C4-2B (cell line): ENCODE measurements around the gene TOMM20.

Experiments
- ZFX ChIP-seq: fragments of 450-650 bp; IDR thresholded peaks from 2 replicates; pipeline ENCODE4 v1.6.1; 2017
- TF ChIP-seq, protein P1 (sequence below): fragments of 450-650 bp; conservative IDR thresholded peaks from 2 replicates; pipeline ENCODE4 v1.5.1; 2017; ENCODE audit warnings: mild to moderate bottlenecking

- TF ChIP-seq, protein P1, sequence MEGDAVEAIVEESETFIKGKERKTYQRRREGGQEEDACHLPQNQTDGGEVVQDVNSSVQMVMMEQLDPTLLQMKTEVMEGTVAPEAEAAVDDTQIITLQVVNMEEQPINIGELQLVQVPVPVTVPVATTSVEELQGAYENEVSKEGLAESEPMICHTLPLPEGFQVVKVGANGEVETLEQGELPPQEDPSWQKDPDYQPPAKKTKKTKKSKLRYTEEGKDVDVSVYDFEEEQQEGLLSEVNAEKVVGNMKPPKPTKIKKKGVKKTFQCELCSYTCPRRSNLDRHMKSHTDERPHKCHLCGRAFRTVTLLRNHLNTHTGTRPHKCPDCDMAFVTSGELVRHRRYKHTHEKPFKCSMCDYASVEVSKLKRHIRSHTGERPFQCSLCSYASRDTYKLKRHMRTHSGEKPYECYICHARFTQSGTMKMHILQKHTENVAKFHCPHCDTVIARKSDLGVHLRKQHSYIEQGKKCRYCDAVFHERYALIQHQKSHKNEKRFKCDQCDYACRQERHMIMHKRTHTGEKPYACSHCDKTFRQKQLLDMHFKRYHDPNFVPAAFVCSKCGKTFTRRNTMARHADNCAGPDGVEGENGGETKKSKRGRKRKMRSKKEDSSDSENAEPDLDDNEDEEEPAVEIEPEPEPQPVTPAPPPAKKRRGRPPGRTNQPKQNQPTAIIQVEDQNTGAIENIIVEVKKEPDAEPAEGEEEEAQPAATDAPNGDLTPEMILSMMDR, result no peak
- no peak for TF ChIP-seq ZFX
Measured at GRCh38 chr1:235074523-235075047, 54.1 kb downstream of the TOMM20 start.
